IMR-90 (cell line): ENCODE measurements around the gene IFNA1. TPM values are rescaled to one million over a fixed set of nuclear protein-coding genes. Genes with fewer than 3 reads are reported as not detected.

Experiments
- ATAC-seq: fragments of 200-7000 bp; cut with Tn5 transposase; 2 replicates; pipeline ENCODE4 v1.9.1; 2020; ENCODE audit warnings: low read depth, mild to moderate bottlenecking, moderate library complexity
- BruUV-seq: library from RNA; stranded (reverse); fragments of 400-500 nt; replicated peaks from 2 replicates; lab custom pipeline; 2021; lab: Mats Ljungman, UMichigan
- CTCF ChIA-PET: fragments of 300-600 bp; formaldehyde crosslinking; extraction: SDS; loops from one replicate; lab custom pipeline; 2021; ENCODE audit warnings: antibody characterized with exemption; lab: Yijun Ruan, JAX
- POLR2A ChIA-PET: fragments of 300-600 bp; sonication (Branson Sonifier 250); formaldehyde crosslinking; loops from one replicate; lab custom pipeline; 2022; ENCODE audit warnings: antibody characterized with exemption; ENCODE audit not compliant: unreplicated experiment; lab: Charles Lee
- DNase-seq: peaks from one replicate; pipeline ENCODE4 v3.0.0; 2013
- H2AFZ ChIP-seq: replicated peaks from 2 replicates; pipeline ENCODE3; 2013; ENCODE audit warnings: low read length, mild to moderate bottlenecking; ENCODE audit not compliant: poor library complexity
- H2AK5ac ChIP-seq: 2 replicates; pipeline ENCODE4 v1.6.1; 2013; ENCODE audit warnings: low read depth, low read length, inconsistent platforms
- H2AK9ac ChIP-seq: replicated peaks from 2 replicates; pipeline ENCODE3; 2013; ENCODE audit warnings: mild to moderate bottlenecking, low read depth, low read length, moderate library complexity; ENCODE audit not compliant: poor library complexity
- H2BK120ac ChIP-seq: 2 replicates; pipeline ENCODE4 v1.6.1; 2013; ENCODE audit warnings: low read depth, low read length, inconsistent platforms
- H2BK15ac ChIP-seq: 3 replicates; pipeline ENCODE4 v1.6.1; 2013; ENCODE audit warnings: low read depth, low read length, inconsistent platforms
- H2BK20ac ChIP-seq: 2 replicates; pipeline ENCODE4 v1.6.1; 2013; ENCODE audit warnings: low read depth, mild to moderate bottlenecking, inconsistent platforms, low read length, moderate library complexity
- H2BK5ac ChIP-seq: 2 replicates; pipeline ENCODE4 v1.6.1; 2013; ENCODE audit warnings: mild to moderate bottlenecking, low read depth, low read length, inconsistent platforms; ENCODE audit not compliant: poor library complexity, severe bottlenecking
- H3K14ac ChIP-seq: replicated peaks from 2 replicates; pipeline ENCODE4 v1.6.1; 2013; ENCODE audit warnings: low read depth, low read length, inconsistent platforms
- H3K18ac ChIP-seq: 2 replicates; pipeline ENCODE4 v1.6.1; 2013; ENCODE audit warnings: low read depth, low read length, control low read depth
- H3K23ac ChIP-seq: 2 replicates; pipeline ENCODE4 v1.6.1; 2013; ENCODE audit warnings: low read depth, low read length, inconsistent platforms
- H3K27ac ChIP-seq: 2 replicates; pipeline ENCODE4 v1.5.1; 2013; ENCODE audit warnings: mild to moderate bottlenecking, control low read depth, low read length; ENCODE audit not compliant: insufficient read depth
- H3K27me3 ChIP-seq: 2 replicates; pipeline ENCODE4 v1.6.1; 2013; ENCODE audit warnings: low read length; ENCODE audit not compliant: control insufficient read depth, insufficient read depth
- H3K36me3 ChIP-seq: 2 replicates; pipeline ENCODE4 v1.6.1; 2013; ENCODE audit warnings: low read length, mixed read lengths; ENCODE audit not compliant: control insufficient read depth, insufficient read depth
- H3K4ac ChIP-seq: 2 replicates; pipeline ENCODE4 v1.6.1; 2013; ENCODE audit warnings: low read depth, low read length, inconsistent platforms
- H3K4me1 ChIP-seq: 2 replicates; pipeline ENCODE4 v1.6.1; 2013; ENCODE audit warnings: low read length, mixed read lengths; ENCODE audit not compliant: control insufficient read depth, insufficient read depth
- H3K4me2 ChIP-seq: 2 replicates; pipeline ENCODE4 v1.6.1; 2013; ENCODE audit warnings: low read depth, mild to moderate bottlenecking, control low read depth, low read length, moderate library complexity
- H3K4me3 ChIP-seq: 2 replicates; pipeline ENCODE4 v1.5.1; 2013; ENCODE audit warnings: low read depth, mild to moderate bottlenecking, control low read depth, low read length, moderate library complexity; ENCODE audit not compliant: insufficient read depth
- H3K56ac ChIP-seq: 2 replicates; pipeline ENCODE4 v1.6.1; 2013; ENCODE audit warnings: low read length, inconsistent platforms; ENCODE audit not compliant: insufficient read depth; ENCODE audit errors: extremely low read depth
- H3K79me1 ChIP-seq, 2 experiments: 2 replicates each; pipeline ENCODE4 v1.6.1; 2013; ENCODE audit warnings: low read length in 2 of 2, inconsistent platforms in 1 of 2, low read depth in 1 of 2
- H3K9ac ChIP-seq: 2 replicates; pipeline ENCODE4 v1.6.1; 2013; ENCODE audit warnings: low read depth, low read length, control low read depth
- H3K9me1 ChIP-seq: 2 replicates; pipeline ENCODE4 v1.6.1; 2013; ENCODE audit warnings: low read length, inconsistent platforms; ENCODE audit not compliant: insufficient read depth
- H3K9me3 ChIP-seq: 2 replicates; pipeline ENCODE4 v1.6.1; 2013; ENCODE audit warnings: low read length; ENCODE audit not compliant: control insufficient read depth, insufficient read depth
- H4K20me1 ChIP-seq: 2 replicates; pipeline ENCODE4 v1.6.1; 2013; ENCODE audit warnings: low read length, inconsistent platforms; ENCODE audit not compliant: insufficient read depth
- H4K5ac ChIP-seq: 2 replicates; pipeline ENCODE4 v1.6.1; 2013; ENCODE audit warnings: mild to moderate bottlenecking, low read depth, low read length, control low read depth
- H4K8ac ChIP-seq, 2 experiments: 2 replicates each; pipeline ENCODE4 v1.6.1; 2013; ENCODE audit warnings: low read depth in 2 of 2, low read length in 2 of 2, control low read depth in 1 of 2, inconsistent platforms in 1 of 2
- H4K91ac ChIP-seq: 2 replicates; pipeline ENCODE4 v1.6.1; 2013; ENCODE audit warnings: low read depth, low read length, inconsistent platforms; ENCODE audit not compliant: insufficient read depth
- MAFK ChIP-seq: IDR thresholded peaks from 2 replicates; pipeline ENCODE4 v1.6.1; 2012; ENCODE audit warnings: low read depth, low read length, improper control_type of control experiment
- MXI1 ChIP-seq: IDR thresholded peaks from 2 replicates; pipeline ENCODE4 v1.6.1; 2012; ENCODE audit warnings: low read depth, mild to moderate bottlenecking, low read length, moderate library complexity, borderline replicate concordance
- RCOR1 ChIP-seq: IDR thresholded peaks from 2 replicates; pipeline ENCODE4 v1.6.1; 2012; ENCODE audit warnings: mild to moderate bottlenecking, low read length, improper control_type of control experiment; ENCODE audit not compliant: insufficient replicate concordance
- RFX5 ChIP-seq: IDR thresholded peaks from 2 replicates; pipeline ENCODE4 v1.8.0; 2012; ENCODE audit warnings: low read depth, mild to moderate bottlenecking, low read length, moderate library complexity
- WGBS, 2 experiments: methylation state at CpG; one replicate each; pipeline versions ENCODE4 v1.1.5 to v1.1.7; 2013; ENCODE audit warnings: missing lambda C conversion rate in 2 of 2; ENCODE audit not compliant: insufficient read length in 1 of 2; ENCODE audit errors: extremely low coverage in 2 of 2; 5-methylcytosine and 5-hydroxymethylcytosine counted together
- dilution Hi-C: fragments of 300-500 bp; cut with HindIII; formaldehyde crosslinking; loops from one replicate; pipeline ENCODE4 v1.14.3; 2018; ENCODE audit warnings: low sequenced_read_pairs; ENCODE audit not compliant: unreplicated experiment
- in situ Hi-C: fragments of 300-500 bp; cut with MboI; formaldehyde crosslinking; loops from 3 replicates; pipeline ENCODE4 v1.14.3; 2019; ENCODE audit warnings: low sequenced_read_pairs, inconsistent platforms, mixed read lengths
- intact Hi-C: fragments of 100-400 bp; cut with micrococcal nuclease; formaldehyde crosslinking; loops from 2 replicates; pipeline ENCODE4 v1.10.0; 2022
- polyA plus RNA-seq, 3 experiments: library from polyadenylated mRNA; depleted of rRNA; stranded (reverse); fragments of >200 nt; gene quantifications; 2 replicates each; pipeline ENCODE4 v1.2.3, GENCODE V29; 2012; ENCODE audit warnings: low replicate concordance in 1 of 3
- total RNA-seq: library from RNA; depleted of rRNA; stranded (reverse); fragments of >200 nt; gene quantifications from 2 replicates; pipeline ENCODE4 v1.2.3, GENCODE V29; 2012

The IFNA1 gene
- total and polyA plus RNA-seq, 2 of the 4 experiments (the other 2 are of a cell fraction): not detected

DNA sequence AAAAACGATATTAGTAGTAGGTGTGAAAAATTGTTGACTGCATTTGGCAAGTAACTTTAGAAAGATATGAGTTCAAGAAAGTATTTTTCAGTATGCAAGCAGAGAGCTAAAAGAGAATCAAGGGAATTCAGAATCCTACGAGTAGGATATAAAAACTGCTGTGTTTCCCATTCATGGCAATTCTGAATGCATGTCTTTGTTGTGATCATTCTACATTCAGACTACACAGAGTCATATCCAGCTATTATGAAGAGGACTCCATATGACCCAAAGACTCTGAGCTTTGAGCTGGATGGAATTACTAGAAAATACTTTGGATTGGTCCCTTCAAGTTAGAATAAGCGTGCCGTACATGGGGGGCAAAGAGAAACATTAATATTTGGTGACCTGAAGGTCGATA is 29.9 kb downstream of the IFNA1 start:
- ChIA-PET CTCF (no interaction called here), POLR2A (interaction anchor here (0.6 kb wide), 1 partner anchor 118 kb away, joined by 3 read pairs; no protein-coding TSS in a partner anchor)
- Histone ChIP-seq H3K9me3 (no peaks in the 10 kb centered on the region), H3K27me3 (no peaks in the 10 kb centered on the region), H3K4me3 (no peak overlapping the region), H3K4me2 (no peak overlapping the region), H3K9me1 (no peaks in the 10 kb centered on the region), H3K14ac (no peak overlapping the region), H3K9ac (no peak overlapping the region), H4K91ac (no peak overlapping the region), H3K36me3 (no peaks in the 10 kb centered on the region), H2BK5ac (no peak overlapping the region), H3K23ac (no peak overlapping the region), H2BK20ac (no peak overlapping the region), H2BK15ac (no peak overlapping the region), H4K8ac (no peak overlapping the region), H3K56ac (no peak overlapping the region), H3K27ac (no peak overlapping the region), H3K4me1 (no peaks in the 10 kb centered on the region), H3K18ac (no peak overlapping the region), H2AK5ac (no peak overlapping the region), H2BK120ac (no peak overlapping the region), H4K20me1 (no peaks in the 10 kb centered on the region), H3K79me1 (no peaks in the 10 kb centered on the region), H4K5ac (no peak overlapping the region), H3K4ac (no peak overlapping the region), H2AK9ac (no peak overlapping the region), H2AFZ (no peak overlapping the region)
- DNase-seq: no peak
- WGBS, 2 experiments: 100% methylated on average over 1 of the region's 5 CpGs; no CpG with 5 or more reads in 1 of the 2 experiments
- ATAC-seq: no peak
- intact Hi-C loops (no loop called here), in situ Hi-C loops (no loop called here), dilution Hi-C loops (no loop called here)
- no peak for TF ChIP-seq MAFK
- TF ChIP-seq RCOR1: no peak
- no peak for TF ChIP-seq MXI1
- TF ChIP-seq RFX5: no peak
- BruUV-seq: no TSS peak
